Epithelial cell of esophagus (primary cell): ENCODE measurements around the gene BRAP.

Source experiments
- DNase-seq: peaks from one replicate; pipeline ENCODE4 v3.0.0; 2010; ENCODE audit warnings: low read depth
- H3K4me3 ChIP-seq: 2 replicates; pipeline ENCODE4 v1.5.1; 2011; ENCODE audit warnings: mild to moderate bottlenecking, low read length, control low read depth
- TF ChIP-seq, protein P1 (sequence below): IDR thresholded peaks from 2 replicates; pipeline ENCODE4 v1.5.1; 2011; ENCODE audit warnings: low read depth, mild to moderate bottlenecking, low read length, control low read depth, inconsistent platforms; ENCODE audit not compliant: insufficient read depth; ENCODE audit errors: missing control alignments

The BRAP gene

DNA sequence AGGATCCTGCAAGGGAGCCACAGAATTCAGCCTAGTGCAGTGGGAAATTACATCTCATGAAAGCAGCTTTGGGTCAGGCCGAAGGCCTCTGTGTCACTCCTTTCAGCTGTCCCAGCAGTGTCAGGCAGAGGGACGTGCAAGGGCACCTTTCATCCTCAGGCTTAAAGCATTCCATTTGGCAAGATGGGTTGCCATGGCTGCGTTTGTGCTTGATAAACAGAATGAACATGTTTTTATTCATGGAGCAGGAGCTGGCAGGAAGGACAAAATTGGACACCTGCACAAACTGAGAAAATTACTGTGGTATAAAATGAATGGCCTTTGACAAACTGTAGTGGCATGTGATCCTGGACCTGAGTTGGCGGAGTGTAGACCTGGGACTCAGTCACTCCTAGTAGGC is 29.5 kb upstream of the BRAP start:
- H3K4me3 ChIP-seq: no peak overlapping the region
- DNase-seq: no peak
- TF ChIP-seq, protein P1, sequence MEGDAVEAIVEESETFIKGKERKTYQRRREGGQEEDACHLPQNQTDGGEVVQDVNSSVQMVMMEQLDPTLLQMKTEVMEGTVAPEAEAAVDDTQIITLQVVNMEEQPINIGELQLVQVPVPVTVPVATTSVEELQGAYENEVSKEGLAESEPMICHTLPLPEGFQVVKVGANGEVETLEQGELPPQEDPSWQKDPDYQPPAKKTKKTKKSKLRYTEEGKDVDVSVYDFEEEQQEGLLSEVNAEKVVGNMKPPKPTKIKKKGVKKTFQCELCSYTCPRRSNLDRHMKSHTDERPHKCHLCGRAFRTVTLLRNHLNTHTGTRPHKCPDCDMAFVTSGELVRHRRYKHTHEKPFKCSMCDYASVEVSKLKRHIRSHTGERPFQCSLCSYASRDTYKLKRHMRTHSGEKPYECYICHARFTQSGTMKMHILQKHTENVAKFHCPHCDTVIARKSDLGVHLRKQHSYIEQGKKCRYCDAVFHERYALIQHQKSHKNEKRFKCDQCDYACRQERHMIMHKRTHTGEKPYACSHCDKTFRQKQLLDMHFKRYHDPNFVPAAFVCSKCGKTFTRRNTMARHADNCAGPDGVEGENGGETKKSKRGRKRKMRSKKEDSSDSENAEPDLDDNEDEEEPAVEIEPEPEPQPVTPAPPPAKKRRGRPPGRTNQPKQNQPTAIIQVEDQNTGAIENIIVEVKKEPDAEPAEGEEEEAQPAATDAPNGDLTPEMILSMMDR: no peak

DNA sequence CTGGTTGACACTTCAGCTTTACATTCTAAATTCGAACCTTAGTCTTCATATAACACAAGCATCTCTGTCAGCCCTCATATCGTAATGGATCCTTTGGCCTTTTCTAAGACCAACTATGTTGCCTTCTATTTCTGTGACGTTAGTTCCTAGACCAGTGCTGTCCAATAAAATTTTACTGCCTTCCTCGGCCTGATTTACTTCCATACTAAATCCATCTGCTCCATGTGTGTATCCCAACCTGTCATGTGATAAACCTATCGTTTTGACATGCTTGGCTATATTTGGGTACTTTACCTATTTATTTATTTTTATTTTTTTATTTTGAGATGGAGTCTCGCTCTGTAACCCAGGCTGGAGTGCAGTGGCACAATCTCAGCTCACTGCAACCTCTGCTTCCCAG is 20.4 kb upstream of the BRAP start:
- TF ChIP-seq, protein P1: no peak
- H3K4me3 ChIP-seq: no peak overlapping the region
- no peak for DNase-seq

DNA sequence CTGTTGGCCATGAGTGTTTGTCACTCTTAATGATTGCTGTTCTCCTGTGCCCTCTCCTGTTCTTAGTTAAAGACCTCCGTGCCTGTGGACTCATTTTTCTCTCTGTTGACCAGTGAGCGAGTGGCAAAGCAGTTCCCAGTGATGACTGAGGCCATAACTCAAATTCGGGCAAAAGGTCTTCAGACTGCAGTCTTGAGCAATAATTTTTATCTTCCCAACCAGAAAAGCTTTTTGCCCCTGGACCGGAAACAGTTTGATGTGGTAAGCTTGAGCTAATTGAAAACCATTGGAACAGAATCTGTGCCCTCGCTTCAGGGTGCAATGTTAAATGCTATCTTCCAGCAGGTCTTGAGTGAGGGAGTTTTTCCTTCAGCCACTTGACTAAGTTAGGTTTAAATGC is 19.9 kb upstream of the BRAP start:
- TF ChIP-seq, protein P1: no peak
- no peak for DNase-seq
- no peak overlapping the region for H3K4me3 ChIP-seq

DNA sequence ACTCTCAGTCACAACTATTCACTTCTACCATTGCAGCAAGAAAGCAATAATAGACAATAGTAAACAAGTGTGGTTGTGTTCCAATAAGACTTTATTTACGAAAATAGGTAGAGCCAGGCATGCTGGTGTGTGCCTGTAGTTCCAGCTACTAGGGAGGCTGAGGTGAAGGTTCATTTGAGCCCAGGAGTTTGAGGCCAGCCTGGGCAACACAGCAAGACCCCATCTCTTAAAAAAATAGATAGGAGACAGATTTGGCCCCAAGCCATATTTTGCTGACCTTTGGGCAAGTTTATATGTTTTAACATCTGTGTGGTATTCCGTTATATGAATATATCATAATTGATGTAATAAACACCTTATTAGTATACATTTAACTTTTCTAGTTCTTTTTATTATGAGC is 14.2 kb upstream of the BRAP start:
- no peak overlapping the region for H3K4me3 ChIP-seq
- DNase-seq: no peak
- TF ChIP-seq, protein P1: no peak

DNA sequence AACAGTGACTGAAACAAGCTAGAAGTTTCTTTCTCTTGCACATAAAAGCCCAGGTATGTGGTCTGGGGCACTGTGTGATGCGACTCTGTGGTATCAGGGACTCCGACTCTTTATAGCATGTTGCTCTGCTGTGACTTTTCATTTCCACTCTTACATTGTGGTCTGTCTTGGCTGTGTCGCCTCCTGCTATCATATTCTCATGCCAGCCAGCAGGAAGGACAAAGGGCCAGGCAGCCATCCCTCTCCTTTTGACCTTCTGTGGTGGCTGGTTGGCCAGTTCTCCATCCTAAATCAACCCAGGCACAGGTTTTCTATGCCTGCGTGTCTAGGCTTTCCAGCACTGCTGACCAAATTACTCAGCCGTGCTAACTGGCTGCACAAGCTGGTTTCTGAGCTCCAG is 8.1 kb upstream of the BRAP start:
- TF ChIP-seq, protein P1: no peak
- H3K4me3 ChIP-seq: no peak overlapping the region
- no peak for DNase-seq

DNA sequence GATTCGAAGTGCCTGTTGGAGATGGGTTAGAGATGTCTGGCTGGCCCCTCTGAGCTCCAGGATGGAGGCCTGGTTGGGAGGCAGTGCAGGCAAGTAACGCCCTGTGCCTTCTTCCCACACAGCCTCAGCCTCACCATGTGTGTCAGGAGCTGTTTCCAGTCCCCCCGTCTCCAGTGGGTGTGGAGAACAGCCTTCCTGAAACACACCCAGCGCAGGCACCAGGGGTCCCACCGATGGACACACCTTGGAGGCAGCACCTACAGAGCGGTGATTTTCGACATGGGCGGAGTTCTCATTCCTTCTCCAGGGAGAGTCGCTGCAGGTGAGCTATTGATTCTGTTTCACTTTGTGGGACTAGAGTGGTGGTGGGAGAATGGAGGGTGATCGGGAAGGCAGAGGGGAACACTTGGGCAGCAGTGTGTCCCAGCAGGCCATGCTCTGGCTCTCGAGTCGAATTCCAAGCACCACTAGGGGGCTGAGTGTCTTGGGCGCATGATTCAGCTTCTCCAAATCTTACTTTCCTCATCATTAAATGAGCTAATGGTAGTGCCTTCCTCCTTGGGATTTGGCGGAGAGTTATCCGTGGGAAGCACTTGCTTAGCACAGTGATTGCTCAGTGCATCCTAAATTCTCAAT is 6.9 kb upstream of the BRAP start:
- H3K4me3 ChIP-seq: no peak overlapping the region
- DNase-seq: peak; percentile 8
- TF ChIP-seq, protein P1: peak; percentile 15

DNA sequence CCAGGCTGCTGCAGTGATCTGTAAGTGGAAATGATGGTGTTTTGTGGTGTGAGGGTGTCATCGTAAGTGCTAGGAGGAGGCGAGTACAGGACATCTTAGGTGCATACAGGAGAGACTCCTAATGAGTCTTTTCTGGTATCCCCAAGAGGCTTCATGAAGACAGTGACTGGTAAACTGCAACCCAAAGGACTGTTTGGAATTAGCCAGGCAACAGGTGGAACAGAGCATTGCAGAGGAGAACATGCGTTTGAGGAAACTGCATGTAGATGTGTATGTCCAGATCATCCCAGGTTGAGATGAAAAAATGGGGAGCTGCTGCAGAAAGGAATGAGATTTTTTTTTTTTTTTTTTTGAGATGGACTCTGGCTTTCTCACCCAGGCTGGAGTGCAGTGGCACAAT is 5.5 kb upstream of the BRAP start:
- TF ChIP-seq, protein P1: no peak
- no peak for DNase-seq
- no peak overlapping the region for H3K4me3 ChIP-seq
